NB4 (cell line): ENCODE data around the gene TNFAIP8.
A peak's percentile ranks its signal among the peaks of the same experiment; 100 is the strongest.

Experiments
- DNase-seq: peaks from one replicate; pipeline ENCODE4 v3.0.0; 2010; ENCODE audit warnings: low read depth
- H3K4me3 ChIP-seq: one replicate; pipeline ENCODE4 v1.5.1; 2011; ENCODE audit warnings: mild to moderate bottlenecking, low read depth, low read length, moderate library complexity
- MYC ChIP-seq: IDR thresholded peaks from 2 replicates; pipeline ENCODE4 v1.6.1; 2011; ENCODE audit warnings: low read depth, low read length
- POLR2A ChIP-seq: IDR thresholded peaks from 2 replicates; pipeline ENCODE4 v1.6.1; 2011; ENCODE audit warnings: mild to moderate bottlenecking; ENCODE audit not compliant: insufficient read length; ENCODE audit errors: extremely low read depth
- TF ChIP-seq, protein P1 (sequence below): IDR thresholded peaks from 2 replicates; pipeline ENCODE4 v1.6.1; 2011; ENCODE audit warnings: low read depth, low read length
- TF ChIP-seq, protein P2 (sequence below): IDR thresholded peaks from one replicate; pipeline ENCODE4 v1.5.1; 2012; ENCODE audit warnings: low read depth, low read length

Gene TNFAIP8

DNA sequence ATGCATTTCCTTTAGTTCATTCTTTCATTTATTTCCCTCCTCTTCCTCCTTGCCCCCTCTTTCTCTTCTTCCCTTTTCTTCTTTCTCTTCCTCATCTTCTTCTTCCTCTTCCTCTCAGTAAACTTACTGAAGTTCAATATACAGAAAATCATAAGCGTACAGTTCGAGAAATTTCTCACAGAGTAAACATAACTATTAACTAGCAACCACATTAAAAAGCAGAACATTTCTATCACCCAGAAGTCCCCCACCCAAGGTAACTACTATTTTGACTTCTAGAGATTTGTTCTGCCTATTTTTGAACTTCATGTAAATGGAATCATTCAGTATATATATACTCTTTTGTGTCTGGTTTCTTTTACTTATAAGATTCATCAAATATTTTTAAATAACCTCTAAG lies 48.2 kb downstream of the TNFAIP8 start:
- TF ChIP-seq MYC (no peak), POLR2A (no peak)
- TF ChIP-seq, protein P1, sequence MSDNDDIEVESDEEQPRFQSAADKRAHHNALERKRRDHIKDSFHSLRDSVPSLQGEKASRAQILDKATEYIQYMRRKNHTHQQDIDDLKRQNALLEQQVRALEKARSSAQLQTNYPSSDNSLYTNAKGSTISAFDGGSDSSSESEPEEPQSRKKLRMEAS = no peak
- TF ChIP-seq, protein P2, sequence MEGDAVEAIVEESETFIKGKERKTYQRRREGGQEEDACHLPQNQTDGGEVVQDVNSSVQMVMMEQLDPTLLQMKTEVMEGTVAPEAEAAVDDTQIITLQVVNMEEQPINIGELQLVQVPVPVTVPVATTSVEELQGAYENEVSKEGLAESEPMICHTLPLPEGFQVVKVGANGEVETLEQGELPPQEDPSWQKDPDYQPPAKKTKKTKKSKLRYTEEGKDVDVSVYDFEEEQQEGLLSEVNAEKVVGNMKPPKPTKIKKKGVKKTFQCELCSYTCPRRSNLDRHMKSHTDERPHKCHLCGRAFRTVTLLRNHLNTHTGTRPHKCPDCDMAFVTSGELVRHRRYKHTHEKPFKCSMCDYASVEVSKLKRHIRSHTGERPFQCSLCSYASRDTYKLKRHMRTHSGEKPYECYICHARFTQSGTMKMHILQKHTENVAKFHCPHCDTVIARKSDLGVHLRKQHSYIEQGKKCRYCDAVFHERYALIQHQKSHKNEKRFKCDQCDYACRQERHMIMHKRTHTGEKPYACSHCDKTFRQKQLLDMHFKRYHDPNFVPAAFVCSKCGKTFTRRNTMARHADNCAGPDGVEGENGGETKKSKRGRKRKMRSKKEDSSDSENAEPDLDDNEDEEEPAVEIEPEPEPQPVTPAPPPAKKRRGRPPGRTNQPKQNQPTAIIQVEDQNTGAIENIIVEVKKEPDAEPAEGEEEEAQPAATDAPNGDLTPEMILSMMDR = no peak
- H3K4me3 ChIP-seq = no peak overlapping the region
- DNase-seq = no peak

DNA sequence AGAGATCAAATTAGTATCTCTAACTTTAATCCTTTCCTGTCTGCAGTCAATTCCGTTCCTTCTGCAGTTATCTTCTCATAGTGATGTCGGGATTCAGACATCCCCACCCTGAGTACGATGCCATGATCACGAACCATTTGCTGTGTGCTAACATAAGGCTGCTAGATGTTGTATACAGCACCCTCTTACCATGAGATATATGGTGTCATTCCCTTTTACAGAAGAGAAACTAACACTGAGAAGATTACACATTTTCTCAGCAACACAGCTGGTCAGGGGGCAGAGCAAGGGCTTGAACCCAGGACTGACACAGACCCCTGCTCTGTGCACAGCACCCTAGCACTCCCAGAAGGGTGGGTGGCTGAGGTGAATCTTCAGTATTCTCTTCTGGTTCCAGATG lies 49.6 kb downstream of the TNFAIP8 start:
- no peak for TF ChIP-seq MYC
- DNase-seq = no peak
- no peak overlapping the region for H3K4me3 ChIP-seq

DNA sequence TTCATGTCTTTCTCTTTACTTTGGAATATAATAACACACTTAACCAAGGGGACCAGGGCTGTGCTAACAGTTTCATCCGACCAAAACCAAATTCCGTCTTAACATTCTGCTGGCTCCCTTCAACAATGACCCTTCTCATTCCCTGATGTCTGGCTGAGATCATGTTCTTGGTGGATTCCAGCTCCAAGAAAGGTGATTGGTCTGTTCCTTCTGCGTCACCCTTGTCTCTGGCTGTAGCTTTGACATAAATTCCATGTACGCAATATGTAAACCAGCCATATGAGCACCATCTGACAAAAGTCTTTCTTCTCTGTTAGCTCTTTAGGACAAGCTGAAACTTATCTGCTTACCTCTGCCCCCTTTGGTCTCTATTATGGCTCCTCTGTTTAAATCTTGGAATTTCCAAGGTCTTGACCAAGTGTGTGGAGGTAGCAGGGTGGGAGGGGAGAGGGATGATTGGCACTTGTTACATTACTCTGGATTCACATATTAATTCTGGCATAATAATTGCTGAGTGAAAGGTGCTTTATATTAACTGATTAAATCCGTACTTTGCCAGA lies 50.8 kb downstream of the TNFAIP8 start:
- no peak for DNase-seq
- TF ChIP-seq, protein P2 = no peak
- no peak for TF ChIP-seq MYC
- TF ChIP-seq, protein P1 = no peak
- TF ChIP-seq POLR2A = no peak
- no peak overlapping the region for H3K4me3 ChIP-seq

DNA sequence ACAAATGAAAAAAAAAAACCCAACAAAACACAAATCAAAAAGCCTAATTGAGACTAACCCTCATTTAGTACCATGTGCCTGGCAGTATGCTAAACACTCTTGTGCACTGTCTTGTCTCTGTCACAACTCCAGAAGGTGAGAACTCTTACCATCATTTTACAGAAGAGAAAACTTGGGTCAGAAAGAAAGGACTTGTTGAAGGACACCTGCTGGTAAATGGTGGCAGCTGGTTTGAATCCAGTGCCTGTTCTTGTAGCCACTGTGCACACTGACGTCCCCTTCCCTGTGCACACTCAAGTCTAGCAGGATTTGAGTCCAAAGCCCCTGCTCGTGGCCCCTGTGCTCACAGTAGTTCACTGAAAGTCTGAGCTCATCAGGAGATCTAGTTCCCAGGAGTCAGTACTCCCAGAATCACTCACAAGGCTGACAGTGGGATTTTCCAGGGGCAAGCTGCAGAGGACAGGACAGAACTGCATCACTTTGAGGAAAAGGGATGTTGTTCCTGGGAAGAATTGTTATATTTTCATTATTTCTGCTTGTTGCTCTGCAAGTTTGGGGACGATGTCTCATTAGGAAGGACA lies 53.5 kb downstream of the TNFAIP8 start:
- peak; percentile 51 for DNase-seq
- TF ChIP-seq, protein P2 = no peak
- TF ChIP-seq, protein P1 = no peak
- TF ChIP-seq POLR2A = no peak
- TF ChIP-seq MYC = no peak
- H3K4me3 ChIP-seq = no peak overlapping the region

DNA sequence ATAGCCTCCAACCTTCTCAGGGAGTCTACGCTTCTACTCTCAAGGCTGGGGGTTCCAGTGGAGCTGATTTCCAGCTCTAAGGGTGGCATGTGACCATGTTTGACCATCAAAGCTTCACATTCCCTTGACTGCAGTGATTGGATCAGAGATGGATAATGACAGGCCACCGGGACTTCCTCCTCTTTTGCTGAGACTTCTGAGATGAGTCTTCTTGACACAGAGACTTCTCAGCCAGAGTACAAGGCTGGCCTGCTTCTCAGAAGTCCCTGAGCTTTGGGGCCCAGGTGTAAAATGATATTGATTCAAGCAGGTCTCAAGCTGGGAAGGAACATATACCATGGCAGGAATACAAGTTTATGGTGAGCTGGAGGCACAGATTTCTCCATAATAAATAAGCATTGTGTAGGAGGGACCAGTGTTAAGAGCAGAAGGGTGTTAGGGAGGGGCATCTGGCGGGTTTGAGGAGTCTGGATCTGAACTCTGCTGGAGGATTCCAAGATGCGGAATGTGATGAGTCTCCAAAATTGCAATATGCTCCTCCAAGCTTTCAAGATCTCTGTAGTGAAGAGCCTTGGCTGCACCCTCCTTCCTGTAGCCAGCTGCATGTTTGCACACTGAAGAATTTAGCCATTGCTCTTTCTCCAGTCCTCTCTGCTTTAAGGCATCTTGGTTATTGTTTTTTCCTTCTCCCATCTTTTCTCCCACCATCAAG lies 54.8 kb downstream of the TNFAIP8 start:
- TF ChIP-seq, protein P2 = no peak
- no peak for TF ChIP-seq POLR2A
- no peak for TF ChIP-seq MYC
- TF ChIP-seq, protein P1 = no peak
- no peak for DNase-seq
- no peak overlapping the region for H3K4me3 ChIP-seq

DNA sequence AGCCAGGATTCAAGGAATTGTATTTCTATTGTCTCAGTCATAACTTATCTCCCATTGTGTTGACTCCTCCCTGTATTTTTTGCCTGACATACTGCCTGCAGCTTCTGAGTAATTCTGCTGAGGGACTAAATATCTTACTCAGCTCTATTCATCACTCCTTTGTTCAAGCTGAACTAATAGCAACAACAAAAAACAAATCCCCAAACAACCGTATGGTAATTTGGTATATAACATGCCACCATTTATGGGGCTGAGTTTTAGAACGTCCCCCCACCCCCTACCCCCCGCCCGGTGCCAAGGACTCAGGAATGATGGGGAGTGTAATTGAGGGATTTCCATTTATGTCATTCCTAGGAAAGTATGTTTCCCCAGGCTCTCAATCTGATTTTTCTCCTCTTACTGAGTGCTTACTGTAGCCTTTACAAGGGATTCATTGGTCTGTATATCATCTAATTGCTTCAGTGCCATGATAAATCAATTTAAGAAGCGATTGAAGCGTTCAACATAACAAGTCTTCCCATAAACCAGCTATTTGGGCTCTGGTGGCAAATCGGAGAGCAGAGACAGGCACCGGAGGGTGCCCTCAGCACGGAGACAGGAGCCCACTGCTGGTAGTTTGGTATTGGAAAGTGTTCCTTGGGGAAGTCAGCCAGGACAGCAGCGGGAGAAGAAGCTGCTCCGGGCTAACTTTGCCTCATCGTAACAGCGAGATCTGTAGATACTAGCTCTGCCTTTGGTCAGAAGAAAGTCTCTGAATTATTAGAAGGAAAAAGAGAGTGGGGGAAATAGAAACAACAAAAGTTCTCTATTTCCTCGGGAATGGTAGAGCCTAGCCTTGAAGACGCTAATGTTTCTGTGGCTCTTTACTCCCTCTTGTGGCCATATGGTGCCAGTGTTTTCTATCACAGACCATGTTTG lies 55.8 kb downstream of the TNFAIP8 start:
- H3K4me3 ChIP-seq = peak overlapping the region; percentile 56
- TF ChIP-seq POLR2A = no peak
- TF ChIP-seq MYC = 0 out of 2 replicates have a peak, but pooled peaks have one; percentile 14
- TF ChIP-seq, protein P2 = peak; percentile 75
- peak; percentile 84 for DNase-seq
